Measurements from ENCODE around the gene ELL.

DNA sequence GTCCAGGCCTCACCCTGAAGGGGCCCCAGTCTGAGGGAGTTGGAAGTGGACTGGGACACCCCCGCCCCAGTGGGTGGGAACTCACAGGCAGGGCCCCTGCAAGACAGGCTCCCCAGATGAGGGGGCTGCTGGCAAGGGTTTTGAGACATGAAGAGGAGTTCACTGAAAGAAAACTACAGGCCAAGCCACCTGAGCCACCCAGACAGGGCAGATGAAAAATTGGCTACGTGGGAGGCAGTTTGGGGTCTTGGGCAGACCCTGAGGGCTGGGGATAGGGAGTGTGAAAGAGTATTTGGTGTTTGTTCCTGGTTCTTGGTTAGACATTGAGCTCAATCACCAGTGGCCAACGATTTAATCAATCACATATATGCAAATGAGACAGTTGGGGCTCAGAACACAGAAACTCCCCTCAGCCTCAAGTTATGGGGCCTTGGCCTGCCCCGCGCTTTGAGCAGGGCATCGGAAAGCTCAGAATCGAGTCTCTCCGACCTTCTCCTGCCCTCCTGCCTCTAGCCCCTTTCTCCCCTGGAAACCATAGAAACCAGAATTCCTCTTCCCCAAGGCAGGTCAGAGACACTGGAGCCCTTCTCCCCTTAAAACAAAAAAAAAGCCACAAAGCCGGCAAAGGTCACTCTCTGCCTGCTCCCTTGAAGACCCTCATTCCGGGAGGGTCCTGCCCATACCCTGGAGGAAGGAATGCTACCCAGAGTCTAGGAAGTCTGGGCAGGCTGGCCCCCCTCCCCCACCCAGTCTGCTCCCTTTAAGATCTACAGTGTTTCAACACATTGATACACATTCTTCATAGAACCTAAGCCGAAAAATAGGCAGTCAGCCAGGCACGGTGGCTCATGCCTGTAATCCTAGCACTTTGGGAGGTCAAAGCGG is 82.6 kb downstream of the ELL start:
- TF ChIP-seq, protein P1, sequence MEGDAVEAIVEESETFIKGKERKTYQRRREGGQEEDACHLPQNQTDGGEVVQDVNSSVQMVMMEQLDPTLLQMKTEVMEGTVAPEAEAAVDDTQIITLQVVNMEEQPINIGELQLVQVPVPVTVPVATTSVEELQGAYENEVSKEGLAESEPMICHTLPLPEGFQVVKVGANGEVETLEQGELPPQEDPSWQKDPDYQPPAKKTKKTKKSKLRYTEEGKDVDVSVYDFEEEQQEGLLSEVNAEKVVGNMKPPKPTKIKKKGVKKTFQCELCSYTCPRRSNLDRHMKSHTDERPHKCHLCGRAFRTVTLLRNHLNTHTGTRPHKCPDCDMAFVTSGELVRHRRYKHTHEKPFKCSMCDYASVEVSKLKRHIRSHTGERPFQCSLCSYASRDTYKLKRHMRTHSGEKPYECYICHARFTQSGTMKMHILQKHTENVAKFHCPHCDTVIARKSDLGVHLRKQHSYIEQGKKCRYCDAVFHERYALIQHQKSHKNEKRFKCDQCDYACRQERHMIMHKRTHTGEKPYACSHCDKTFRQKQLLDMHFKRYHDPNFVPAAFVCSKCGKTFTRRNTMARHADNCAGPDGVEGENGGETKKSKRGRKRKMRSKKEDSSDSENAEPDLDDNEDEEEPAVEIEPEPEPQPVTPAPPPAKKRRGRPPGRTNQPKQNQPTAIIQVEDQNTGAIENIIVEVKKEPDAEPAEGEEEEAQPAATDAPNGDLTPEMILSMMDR (IDR thresholded peaks at IDR 0.05): no peak
- no peak for TF ChIP-seq POLR2A (IDR thresholded peaks at IDR 0.05)
- no peak for TF ChIP-seq EP300 (IDR thresholded peaks at IDR 0.05)

Data from sigmoid colon (tissue), 4 donors.